NCI-H774 (cell line): ENCODE data around the gene GTSF1L.

Source experiments
- DNase-seq: peaks from one replicate; lab custom pipeline; 2025; lab: John Stamatoyannopoulos, UW

GTSF1L gene

DNA sequence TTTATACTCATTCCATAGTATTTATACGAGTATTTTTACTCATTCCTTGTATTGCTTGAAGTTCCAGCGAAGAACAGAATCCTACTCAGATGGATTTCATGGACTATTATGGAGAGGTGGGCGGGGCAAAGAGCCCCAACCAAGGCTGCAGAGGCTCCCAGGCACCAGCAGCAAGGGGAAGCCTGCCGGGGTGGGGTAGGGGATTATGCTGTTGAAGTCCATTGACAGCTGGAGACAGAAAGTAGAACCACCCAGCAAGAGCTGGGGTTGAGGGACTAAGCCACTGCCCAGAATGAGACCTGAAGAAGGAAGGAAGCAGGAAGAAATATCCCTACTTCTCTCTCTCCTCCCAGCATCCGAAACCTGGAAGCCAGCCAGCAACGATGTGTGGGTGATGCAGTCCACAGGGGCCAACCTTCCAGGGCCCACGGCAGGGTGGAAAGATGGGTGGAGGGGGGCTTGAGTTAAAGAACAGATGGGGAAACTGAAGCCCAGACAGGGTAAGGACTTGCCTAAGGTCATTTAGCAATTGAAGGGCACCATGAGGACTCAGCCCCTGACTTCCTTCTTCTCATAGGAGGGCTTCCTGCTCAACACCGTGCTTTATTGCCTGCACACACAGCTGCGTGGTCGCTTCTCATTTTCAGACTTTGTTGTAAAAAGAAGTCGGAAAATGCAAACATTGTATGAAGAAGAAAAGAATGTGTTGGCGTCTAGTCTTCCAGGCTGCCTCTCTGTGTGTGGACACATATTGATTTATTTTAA is 18.3 kb upstream of the GTSF1L start:
- no peak for DNase-seq

DNA sequence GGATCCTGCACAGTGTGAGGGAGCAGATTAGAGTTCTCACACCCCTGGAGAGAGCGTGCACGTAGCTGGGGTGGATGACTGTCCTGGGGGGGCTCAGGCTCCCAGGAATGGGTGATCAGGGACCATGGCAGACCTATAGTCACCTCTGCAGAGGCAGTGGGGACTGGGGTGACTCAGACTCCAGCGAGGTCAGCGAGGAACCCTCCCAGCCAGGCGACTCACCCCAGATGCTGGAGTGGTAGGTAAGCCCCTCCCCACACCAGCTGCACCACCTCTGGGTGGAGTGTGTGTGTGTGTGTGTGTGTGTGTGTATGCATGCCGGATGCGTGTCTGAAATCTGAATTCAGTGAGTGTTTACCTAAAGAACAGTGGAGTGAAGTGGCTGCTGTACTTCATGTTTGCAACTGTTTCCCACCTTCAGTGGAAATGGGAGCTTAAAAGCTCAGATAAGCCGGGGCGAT is 17.4 kb upstream of the GTSF1L start:
- no peak for DNase-seq

DNA sequence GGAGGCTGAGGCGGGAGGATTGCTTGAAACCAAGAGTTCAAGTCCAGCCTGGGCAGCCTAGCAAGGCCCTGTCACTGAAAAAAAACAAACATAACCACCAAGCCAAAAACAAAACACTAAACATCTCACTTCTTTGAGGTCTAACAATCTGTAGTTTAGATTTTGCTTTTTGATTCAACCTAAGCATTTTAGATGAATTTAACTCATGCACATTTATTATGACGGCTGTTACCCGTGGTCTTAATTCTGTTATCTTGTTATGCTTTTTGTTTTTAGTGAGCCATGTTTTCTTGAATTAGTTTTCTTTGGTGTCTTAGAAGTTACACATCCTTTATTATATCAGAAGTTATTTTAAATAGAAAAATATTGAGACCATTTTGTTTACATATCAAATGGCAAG is 13.8 kb upstream of the GTSF1L start:
- no peak for DNase-seq

DNA sequence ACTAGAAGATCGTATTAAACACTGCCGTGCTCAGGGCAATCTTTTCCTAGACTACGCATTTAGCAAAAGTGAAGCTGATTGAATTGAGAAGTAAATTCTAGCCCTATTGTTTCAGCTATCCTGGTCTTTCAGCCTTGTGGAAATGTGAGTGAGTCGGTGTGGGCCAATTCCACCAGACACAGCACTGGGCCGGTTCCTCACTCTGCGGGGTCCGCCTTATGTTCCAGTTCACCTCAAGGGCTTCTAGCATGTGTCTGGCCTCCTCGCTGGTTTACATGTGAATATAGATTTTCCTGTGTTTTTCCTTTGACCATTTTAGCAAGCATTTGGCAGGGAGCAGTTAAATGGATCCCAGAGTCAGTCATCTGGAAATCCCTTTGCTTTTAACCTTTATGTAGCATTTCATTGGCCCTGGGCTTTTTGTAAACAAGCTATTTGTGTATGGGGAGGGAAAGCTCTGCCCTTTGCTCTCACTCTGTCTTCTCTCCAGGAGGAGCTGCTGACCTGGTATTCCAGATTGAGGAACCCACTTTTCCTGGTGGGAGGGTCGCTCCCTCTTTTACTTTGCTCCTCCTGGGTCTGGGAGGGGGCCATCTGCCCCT is 12.4 kb upstream of the GTSF1L start:
- DNase-seq: no peak

DNA sequence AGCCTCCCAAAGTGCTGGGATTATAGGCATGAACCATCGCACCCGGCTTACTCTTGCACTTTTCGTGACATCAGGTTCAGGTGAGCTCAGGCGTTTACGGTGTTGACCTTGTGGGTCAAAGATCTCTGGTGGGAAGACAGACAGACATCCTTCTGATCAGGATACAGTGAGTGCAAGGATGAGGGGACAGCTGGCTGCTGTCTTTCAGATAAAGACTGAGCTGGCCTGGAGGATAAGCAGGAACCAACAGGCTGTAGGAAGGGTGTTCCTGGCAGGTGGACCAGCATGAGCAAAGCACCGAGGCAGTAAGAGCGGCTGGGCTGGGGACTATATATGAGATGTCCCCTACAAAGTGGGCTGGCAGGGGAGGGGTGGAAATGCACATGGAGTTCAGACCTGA is 11.1 kb upstream of the GTSF1L start:
- no peak for DNase-seq

DNA sequence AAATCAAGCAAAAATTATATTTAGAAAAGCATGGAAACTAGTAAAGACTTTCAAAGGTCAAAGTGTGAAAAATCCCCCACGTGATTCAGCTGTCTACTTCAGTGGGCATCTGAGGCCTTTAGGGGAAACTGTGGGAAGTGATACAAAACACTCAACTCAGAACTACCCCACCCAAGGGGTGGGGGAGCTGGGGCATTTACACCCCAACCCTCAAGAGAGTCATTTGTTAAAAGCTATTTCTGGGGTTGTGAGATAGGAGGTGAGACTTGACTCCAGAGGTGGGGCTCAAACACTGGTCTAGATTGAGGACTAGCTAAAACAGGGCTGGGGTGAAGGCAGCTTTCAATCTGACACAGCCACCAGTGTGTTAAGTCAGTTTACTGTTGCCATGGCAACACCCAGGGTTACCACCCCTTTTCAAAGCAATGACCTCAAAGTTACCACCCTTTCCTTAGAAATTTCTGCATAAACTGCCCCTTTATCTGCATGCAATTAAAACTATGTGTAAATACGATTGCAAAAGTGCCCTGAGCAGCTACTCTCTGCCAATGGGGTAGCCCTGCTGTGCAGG is 9.9 kb upstream of the GTSF1L start:
- no peak for DNase-seq

DNA sequence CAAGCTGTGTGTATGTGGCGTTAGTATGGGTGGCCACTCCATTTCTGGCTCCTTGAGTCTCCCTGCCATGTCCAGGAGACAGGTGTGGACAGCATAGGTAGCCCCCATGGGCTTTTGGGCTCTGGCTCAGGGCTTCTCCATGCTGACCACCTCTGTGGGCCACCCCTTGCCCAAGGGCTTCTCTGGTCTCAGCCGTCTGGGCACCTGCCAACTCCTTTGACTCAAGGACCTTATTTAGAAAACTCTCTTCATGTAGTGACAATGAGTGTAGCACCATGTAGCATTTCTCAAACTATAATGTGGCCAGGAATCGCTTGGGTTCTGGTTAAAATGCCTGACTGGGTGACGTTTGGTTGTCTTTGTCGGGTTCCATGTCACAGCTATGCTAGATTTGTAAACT is 5.1 kb upstream of the GTSF1L start:
- no peak for DNase-seq

DNA sequence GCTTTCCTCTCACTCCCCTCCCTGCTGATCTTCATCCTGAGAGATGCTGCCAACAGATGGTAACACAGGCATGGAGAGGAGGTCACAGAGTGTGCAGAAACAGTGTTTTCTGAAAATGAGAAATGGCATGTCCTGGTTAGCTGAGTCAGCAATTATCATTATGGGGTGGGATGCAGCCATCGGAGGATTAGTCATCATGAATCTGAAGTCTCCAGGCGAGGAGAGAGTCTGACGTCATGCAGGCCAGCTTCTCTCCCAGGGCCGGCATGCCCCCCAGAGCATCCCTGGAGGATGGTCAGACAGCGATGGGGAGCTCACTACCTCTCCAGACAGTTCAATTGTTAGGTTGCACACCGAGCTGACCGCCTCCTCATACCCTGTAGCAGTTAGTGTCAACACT is 4.7 kb upstream of the GTSF1L start:
- DNase-seq: no peak

DNA sequence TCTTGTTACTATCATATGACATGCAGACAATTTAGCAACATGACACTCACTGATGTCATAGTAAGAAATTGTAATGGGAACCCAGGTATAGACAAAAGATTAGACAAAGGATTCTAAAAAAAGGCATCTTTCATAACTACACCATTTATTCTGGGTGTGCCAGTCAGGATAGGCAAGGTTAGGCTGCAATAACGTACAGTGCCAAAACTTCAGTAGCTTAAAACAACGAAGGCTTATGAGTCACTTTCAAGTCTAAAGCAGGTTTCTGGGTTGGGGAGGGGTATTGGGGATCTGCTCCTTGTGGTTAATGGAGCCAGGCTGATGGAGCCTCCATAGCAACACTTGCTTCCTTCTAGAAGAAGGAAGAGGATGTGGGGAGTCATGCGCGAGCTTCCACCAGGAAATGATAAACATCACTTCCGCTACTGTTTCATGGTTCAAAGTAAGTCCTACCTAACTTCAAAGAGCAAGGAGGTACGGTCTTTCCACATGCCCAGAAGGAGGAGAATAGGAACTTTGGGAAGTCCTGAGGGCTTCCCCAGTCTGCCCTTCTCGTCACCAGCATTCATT is 2.0 kb upstream of the GTSF1L start:
- no peak for DNase-seq

DNA sequence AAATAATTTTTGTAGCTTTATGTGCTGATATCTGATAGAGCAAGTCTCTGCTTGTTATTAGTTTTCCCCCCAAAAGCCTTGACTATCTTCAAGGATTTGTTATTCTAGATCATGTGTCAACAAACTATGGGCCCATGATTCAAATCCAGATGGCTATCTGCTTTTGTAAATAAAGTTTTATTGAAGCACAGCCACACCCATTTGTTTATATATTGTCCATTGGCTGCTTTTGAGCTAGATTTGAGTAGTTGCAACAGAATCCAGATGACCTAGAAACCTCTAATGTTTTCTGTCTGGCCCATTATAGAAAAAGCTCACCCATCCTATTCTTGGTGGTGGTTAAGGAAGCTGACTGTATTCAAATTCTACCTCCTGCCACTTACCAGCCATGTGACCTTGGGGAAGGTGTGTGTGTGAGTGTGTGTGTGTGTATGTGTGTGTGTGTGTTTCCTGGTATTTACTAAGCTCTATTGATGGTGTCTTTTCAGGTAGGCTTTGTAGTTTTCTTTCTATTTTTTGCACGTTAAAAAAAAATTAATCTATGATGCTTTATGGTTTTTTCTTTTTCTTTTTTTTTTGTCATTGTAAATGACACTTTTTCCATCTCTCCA is 1.3 kb upstream of the GTSF1L start:
- DNase-seq: no peak

DNA sequence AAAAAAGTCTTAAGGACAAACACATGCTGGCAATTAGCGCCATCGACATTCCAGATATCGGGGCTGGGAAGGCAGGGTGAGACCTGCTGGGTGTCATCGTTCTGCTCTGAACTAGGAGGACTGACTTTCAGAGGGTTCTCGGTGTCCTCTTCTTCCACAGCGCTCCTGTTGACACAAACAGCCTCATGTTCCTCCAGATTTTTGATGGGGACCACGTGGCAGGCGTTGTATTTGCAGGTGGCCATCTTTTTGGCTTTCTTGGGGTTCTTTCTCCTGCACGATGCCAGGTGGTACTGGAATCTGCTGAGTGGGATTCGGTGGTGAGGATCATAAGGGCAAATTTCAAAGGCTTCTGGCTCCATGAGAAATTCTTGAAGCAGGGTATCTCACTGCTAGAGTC is 469 bp downstream of the GTSF1L start:
- DNase-seq: no peak

DNA sequence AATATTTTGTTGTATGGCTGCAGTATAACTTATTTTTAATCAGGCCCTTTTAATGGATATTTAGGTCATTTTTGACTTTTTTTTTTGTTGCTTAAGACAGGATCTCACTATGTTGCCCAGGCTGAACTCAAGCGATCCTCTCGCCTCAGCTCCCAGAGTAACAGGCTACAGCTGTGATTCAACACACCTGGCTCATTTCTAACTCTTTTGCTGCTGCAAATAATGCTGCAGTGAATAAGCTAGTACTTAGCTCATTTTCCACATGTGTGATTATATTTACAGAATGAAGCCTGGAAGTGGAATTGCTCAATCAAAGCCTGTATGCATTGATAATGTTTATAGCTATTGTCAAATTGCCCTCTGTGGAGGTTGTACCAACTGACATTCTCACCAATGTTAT is 1.1 kb downstream of the GTSF1L start:
- DNase-seq: no peak

DNA sequence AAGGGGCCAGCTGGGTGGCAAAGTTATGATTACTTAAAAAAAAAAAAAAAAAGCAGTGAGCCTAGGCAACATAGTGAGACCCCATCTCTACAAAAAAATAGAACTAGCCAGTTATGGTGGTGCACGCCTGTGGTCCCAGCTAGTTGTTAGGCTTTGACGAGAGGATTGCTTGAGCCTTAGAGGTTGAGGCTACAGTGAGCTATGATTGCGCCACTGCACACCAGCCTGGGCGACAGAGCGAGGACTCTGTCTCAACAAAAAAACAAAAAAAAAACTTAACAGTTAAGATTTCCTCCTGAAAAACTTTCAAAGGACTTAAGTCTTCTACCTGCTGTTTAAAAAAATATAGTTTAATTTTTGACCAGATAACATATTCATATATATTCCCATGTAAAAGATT is 2.4 kb downstream of the GTSF1L start:
- DNase-seq: no peak

DNA sequence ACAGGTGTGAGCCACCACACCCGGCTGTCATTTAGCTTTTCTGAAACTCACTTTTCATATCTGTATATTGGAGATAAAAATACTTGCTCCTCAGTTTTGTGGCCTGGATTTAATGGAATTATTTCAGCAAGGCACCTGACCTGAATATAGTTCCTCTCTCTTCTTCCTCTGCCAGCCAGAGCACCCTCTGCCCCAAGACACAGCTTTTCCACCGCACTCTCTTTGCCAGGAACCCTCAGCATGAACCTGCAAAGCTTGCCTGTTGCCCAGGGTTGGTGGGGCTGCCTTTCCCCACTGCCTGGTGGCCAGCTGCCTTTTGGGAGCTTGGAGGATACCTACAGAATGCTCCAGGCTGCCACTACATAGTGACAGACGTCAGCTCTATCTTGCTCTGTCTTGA is 3.1 kb downstream of the GTSF1L start:
- no peak for DNase-seq

DNA sequence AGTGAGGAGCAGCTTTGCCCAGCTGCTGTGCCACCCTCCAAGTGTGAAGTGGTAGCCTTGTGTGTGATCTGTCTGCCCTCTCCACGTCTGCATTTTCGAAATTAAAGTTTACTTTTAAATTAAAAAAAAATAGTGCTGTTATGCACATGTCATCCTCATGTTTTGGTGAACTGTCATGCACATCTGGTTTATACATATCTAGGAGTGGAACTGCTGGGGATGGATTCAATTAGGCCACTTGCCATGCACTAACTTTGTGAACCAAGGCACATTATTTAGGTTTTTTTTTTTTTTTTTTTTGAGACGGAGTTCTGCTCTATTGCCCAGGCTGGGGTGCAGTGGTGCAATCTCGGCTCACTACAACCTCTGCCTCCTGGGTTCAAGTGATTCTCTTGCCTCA is 3.6 kb downstream of the GTSF1L start:
- no peak for DNase-seq

DNA sequence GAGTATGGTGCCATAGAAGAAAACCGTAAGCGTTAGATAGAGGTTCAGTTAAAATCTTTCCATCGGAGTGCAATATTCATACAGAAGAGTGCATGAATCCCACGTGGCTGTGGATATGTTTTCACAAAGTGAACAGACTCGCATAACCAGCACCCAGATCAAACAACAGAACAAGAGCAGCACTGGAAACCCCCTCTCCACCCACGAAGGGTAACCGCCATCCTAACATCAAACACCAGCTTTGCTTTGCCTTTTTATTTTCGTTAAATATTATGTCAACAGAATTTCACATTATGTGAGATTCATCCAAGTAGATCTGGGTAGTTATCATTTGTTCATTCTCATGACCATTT is 4.7 kb downstream of the GTSF1L start:
- DNase-seq: no peak

DNA sequence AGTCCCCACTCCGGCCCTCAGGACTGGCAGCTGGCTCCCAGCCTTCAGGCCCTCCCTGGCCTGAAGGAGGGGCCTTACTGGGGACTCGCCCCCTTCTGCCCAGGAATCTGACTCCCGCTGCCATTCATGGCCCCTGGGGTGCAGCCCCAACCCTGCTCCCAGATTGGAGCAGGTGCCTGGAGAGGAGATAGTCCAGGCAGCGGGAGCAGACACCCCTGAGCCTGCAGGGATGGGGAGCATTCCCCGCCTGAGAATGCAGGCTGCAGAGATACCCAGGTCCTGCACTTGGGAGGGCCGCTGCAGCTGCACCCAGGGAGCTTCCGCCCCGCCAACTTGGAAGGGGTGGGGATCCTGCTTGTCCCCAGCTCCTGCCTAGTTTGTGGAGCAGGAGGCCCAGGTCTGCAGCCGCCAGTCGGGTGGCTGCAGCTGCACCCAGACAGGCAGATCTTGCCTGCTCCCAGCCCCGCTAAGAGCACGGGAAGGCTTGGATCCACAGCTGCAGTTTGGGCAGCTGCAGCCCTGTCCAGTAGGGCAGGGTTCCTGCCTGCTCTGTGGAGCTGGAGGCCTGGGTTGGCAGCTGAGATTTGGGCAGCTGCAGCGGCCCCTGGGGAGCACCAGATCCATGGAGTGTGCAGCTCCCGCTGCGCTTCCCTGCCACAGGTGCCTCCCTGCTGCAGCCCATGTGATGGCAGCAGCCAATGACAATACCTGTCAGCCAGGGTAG is 5.2 kb downstream of the GTSF1L start:
- DNase-seq: peak; percentile 56

DNA sequence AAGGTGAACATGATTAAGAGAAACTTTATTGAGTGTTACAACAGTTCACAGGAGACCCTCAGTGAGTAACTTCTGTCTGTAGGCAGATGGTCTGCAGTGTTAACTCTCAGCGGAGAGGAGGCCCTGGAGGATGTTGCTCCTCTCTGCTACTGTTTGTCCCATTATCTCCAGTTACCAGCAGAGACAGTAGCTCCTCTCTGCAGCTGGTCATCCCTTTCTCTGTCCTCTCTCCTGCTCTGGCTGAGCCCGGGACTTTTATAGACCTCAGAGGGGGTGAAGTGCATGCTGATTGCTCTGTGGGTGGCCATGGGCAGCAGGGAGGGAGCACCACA is 5.7 kb downstream of the GTSF1L start:
- no peak for DNase-seq

DNA sequence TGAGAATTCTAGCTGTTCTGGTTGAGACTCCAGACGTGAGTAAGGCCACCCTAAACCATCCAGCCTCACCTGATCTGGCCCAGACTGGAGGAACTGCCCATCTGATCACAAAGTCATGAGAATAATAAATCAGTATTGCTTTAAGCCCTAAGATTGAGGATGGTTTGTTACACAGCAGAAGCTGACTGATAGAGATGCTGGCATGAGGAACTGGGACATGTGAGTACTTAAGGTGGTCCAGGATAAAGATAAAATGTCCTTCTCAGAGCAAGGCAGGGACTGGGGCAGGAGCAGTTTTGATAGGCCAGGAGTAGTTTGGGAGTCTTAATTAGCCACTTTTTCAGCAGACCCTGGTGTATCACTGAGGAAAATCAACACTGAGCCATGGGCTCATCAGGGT is 6.8 kb downstream of the GTSF1L start:
- no peak for DNase-seq

DNA sequence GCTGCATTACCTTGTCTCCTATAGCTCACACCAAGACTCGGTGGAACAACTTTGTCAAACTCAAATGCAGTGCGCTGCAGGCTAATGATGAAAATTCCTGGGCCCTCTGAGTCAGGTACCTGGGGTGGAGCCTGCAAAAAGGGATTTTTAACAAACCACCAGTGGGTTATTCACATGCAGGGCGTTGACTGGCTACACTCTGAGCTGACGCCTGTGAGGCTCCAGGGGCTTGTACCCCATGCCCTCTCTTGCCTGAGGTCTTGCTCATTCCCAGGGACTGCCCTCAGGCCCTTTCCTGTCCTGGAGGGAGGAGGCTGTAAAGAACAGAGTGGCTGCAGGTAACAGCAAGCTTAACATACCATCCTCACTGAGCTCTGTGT is 9.2 kb downstream of the GTSF1L start:
- DNase-seq: no peak

DNA sequence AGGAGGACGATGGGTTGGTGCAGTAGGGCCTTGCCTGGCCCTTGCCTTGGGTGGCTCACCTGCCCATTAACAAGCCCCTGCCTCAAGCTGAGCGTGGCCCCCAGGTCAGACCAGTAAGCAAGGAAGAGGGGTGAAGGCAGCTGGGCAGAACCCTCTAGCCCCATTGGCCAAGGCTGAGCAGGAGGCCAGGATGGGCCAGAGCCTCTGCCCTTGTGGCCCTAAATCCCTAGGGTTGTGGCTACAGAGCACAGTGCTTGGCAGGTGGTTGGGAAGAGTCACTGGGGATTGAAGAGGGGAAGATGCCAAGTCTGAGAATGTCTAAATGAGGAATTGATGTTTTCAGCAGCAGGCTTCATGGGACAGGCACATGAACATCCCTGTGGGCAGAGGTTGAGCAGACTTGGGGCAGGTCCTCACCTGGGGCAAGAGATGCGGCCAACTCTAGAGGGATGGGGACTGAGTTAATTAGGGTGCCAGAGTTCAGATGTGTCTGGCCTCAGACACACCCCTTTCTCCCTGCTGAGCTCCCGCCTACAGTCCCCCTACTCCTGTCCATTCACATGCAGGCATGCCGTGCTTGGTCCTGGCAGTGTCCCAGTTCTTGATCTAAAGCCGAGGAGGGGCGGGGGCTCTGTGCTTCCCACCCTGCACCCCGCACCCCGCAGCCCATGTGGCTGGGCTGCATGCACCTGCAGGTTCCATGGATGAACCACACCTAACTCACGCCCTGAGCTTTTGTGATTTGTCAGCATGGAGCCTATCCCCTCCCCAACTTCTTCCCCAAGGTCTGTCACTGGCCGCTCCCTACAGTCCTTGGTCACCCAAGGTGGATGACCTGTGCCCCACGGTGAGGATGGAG is 9.8 kb downstream of the GTSF1L start:
- DNase-seq: no peak

DNA sequence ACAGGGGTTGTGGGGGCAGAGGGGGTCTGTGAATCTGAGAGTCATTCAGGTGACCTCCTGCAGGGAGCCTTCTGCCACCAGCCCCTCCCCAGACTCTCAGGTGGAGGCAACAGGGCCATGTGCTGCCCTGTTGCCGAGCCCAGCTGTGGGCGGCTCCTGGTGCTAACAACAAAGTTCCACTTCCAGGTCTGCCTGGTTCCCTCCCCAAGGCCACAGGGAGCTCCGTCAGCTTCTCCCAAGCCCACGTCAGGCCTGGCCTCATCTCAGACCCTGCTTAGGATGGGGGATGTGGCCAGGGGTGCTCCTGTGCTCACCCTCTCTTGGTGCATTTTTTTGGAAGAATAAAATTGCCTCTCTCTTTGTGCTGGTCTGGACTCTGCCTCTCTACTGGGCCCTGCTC is 10.7 kb downstream of the GTSF1L start:
- no peak for DNase-seq
